Measurements from ENCODE around the gene MTFP1.

- TF ChIP-seq CTCF (IDR thresholded peaks at IDR 0.05), result no peak
- no peak for TF ChIP-seq EZH2 (IDR thresholded peaks at IDR 0.05; ENCODE audit: borderline replicate concordance, insufficient read depth, low read depth, low read length, poor library complexity, severe bottlenecking)
These were observed 11.6 kb upstream of the MTFP1 start for GRCh38 chr22:30413745-30414524.

All from B cell (primary cell).